Spleen (tissue), 11 donors: ENCODE measurements around the gene ATXN1. TPM values are rescaled to one million over a fixed set of nuclear protein-coding genes. Genes with fewer than 3 reads are reported as not detected.

Experiments
- DNase-seq: peaks from one replicate; pipeline ENCODE4 v3.0.0-alpha.2; 2020
- H3K27ac ChIP-seq, 8 donors: fragments of 200-600 bp; sonication (generic) in 7 of 8; 1 replicate in 4 of 8; 2 replicates in 4 of 8; pipeline versions ENCODE4 v1.5.0 to v1.8.0; 2016 to 2021; ENCODE audit warnings: inconsistent platforms in 4 of 8, mild to moderate bottlenecking in 4 of 8, moderate library complexity in 1 of 8
- H3K27me3 ChIP-seq, 7 donors: fragments of 200-600 bp; sonication (generic) in 6 of 7; replicated peaks in 1 of 7; 1 replicate in 4 of 7; 2 replicates in 3 of 7; pipeline versions ENCODE4 v1.5.0 to v1.8.0; 2016 to 2021; ENCODE audit warnings: inconsistent platforms in 3 of 7, mild to moderate bottlenecking in 1 of 7
- H3K36me3 ChIP-seq, 6 donors: fragments of 200-600 bp; sonication (generic) in 5 of 6; 1 replicate in 4 of 6; 2 replicates in 2 of 6; pipeline versions ENCODE4 v1.5.0 to v1.8.0; 2016 to 2021; ENCODE audit warnings: inconsistent platforms in 2 of 6
- H3K4me1 ChIP-seq, 6 donors: fragments of 200-600 bp; sonication (generic) in 5 of 6; 1 replicate in 3 of 6; 2 replicates in 3 of 6; pipeline versions ENCODE4 v1.5.0 to v1.8.0; 2016 to 2021; ENCODE audit warnings: inconsistent platforms in 3 of 6
- H3K4me3 ChIP-seq, 8 donors: fragments of 200-600 bp; sonication (generic) in 7 of 8; 1 replicate in 4 of 8; 2 replicates in 4 of 8; pipeline versions ENCODE4 v1.5.0 to v1.8.0; 2016 to 2021; ENCODE audit warnings: inconsistent platforms in 4 of 8, mild to moderate bottlenecking in 4 of 8, moderate library complexity in 2 of 8
- H3K9me3 ChIP-seq, 8 donors: fragments of 200-600 bp; sonication (generic) in 7 of 8; 1 replicate in 4 of 8; 2 replicates in 4 of 8; pipeline versions ENCODE4 v1.5.0 to v1.8.0; 2016 to 2021; ENCODE audit warnings: inconsistent platforms in 4 of 8
- CTCF ChIP-seq, 11 experiments: fragments of 200-600 bp in 7 of 11; fragments of 450-650 bp in 4 of 11; sonication (generic) in 4 of 11; IDR thresholded peaks in 8 of 11; conservative IDR thresholded peaks in 3 of 11; 1 replicate in 7 of 11; 2 replicates in 4 of 11; pipeline versions ENCODE4 v1.4.0 to v1.8.0; 2016 to 2021; ENCODE audit warnings: antibody characterized with exemption in 11 of 11, inconsistent platforms in 4 of 11, mild to moderate bottlenecking in 1 of 11
- POLR2A ChIP-seq, 3 donors: fragments of 450-650 bp; IDR thresholded peaks; one replicate each; pipeline ENCODE4 v1.5.1; 2017; ENCODE audit warnings: antibody characterized with exemption in 3 of 3, mild to moderate bottlenecking in 1 of 3
- POLR2AphosphoS5 ChIP-seq, 3 donors: sonication (generic); formaldehyde crosslinking; IDR thresholded peaks; one replicate each; pipeline ENCODE4 v1.5.1; 2017; ENCODE audit warnings: antibody characterized with exemption in 3 of 3
- WGBS, 5 donors: extraction: QIAGEN DNeasy Blood & Tissue Kit in 3 of 5; methylation state at CpG; one replicate each; pipeline versions ENCODE4 v1.1.5 to v1.1.7; 2013 to 2018; 5-methylcytosine and 5-hydroxymethylcytosine counted together
- intact Hi-C: fragments of 100-400 bp; cut with DNase I; formaldehyde crosslinking; loops from one replicate; pipeline ENCODE4 v1.15.0; 2023; ENCODE audit warnings: low total_unique reads
- polyA plus RNA-seq, 3 donors: library from polyadenylated mRNA; stranded (reverse); fragments of 200-250 nt; gene quantifications; one replicate each; pipeline ENCODE4 v1.2.1, GENCODE V29; 2013
- total RNA-seq, 7 donors: library from RNA; depleted of rRNA in 3 of 7; stranded (reverse); fragments of >200 nt in 3 of 7; fragmentation: NEBNext Ultra II Directional in 4 of 7; extraction: Animal tissue kit (Norgen Biotek cat#: 25700) in 4 of 7; gene quantifications; one replicate each; pipeline versions ENCODE4 v1.1.0 to v1.2.1, GENCODE V29; 2016 to 2021
- donor health status: healthy with polysubstance abuse.
- donor health status: DM: no; HTN: no; CAD: no; lungs with moderate emphysema.
- donor health status: DM: no; HTN: no; CAD: no.
- donor health status: Bipolar disorder and iron deficiency.
- donor health status: healthy.
- donor health status: DM: no; HTN: no; CAD: no.
- donor health status: DM: yes; HTN: yes; CAD: no.

The ATXN1 gene
- total and polyA plus RNA-seq, 10 donors: 3.5 to 123 (median 73.9) TPM

GRCh38 chr6:16487996-16488674 is 273.1 kb downstream of the ATXN1 start:
- peaks cover 0 to 31% (median 8%) of the 10 kb centered on the region in 6 donors for H3K36me3 ChIP-seq
- no peak for TF ChIP-seq POLR2AphosphoS5 (IDR thresholded peaks at IDR 0.05)
- TF ChIP-seq CTCF (IDR thresholded peaks at IDR 0.05 in 8 of 11, conservative IDR thresholded peaks at IDR 0.05 in 3 of 11): no peak
- TF ChIP-seq POLR2A (IDR thresholded peaks at IDR 0.05): no peak
- intact Hi-C loops: no loop called here
- DNase-seq: no peak
- 77 to 86% (median 81%) methylated on average over 6 of the region's 6 CpGs for WGBS, 5 donors
- peaks cover 0 to 3% (median under 1%) of the 10 kb centered on the region in 8 donors for H3K9me3 ChIP-seq
- H3K27ac ChIP-seq: peak overlapping the region in 6 of 8 donors; percentile 30 to 65 (median 44)
- H3K27me3 ChIP-seq: no peaks in the 10 kb centered on the region
- no peak overlapping the region for H3K4me3 ChIP-seq
- H3K4me1 ChIP-seq: peaks cover 5 to 76% (median 28%) of the 10 kb centered on the region in 6 donors

- intact Hi-C loops: no loop called here
- Histone ChIP-seq H3K36me3 (peaks cover 0 to 39% (median 8%) of the 10 kb centered on the region in 6 donors), H3K27ac (peak overlapping the region in 5 of 8 donors; percentile 27 to 65 (median 44)), H3K4me3 (peak overlapping the region in 1 of 8 donors; percentile 13), H3K27me3 (no peaks in the 10 kb centered on the region), H3K9me3 (peaks cover 0 to 11% (median 8%) of the 10 kb centered on the region in 8 donors), H3K4me1 (peaks cover 5 to 86% (median 38%) of the 10 kb centered on the region in 6 donors)
- 69 to 82% (median 79%) methylated on average over 11 of the region's 11 CpGs for WGBS, 5 donors
- no peak for DNase-seq
- TF ChIP-seq POLR2AphosphoS5 (IDR thresholded peaks at IDR 0.05) (peak in 1 of 3 donors; percentile 15), POLR2A (IDR thresholded peaks at IDR 0.05) (no peak), CTCF (IDR thresholded peaks at IDR 0.05 in 8 of 11, conservative IDR thresholded peaks at IDR 0.05 in 3 of 11) (no peak)
Observed at GRCh38 chr6:16486661-16487060, 274.6 kb downstream of the ATXN1 start.

GRCh38 chr6:16483315-16483875 is 277.9 kb downstream of the ATXN1 start:
- no peak for DNase-seq
- intact Hi-C loops: no loop called here
- Histone ChIP-seq H3K27ac (peak overlapping the region in 5 of 8 donors; percentile 10 to 71 (median 54)), H3K4me1 (peaks cover 0 to 72% (median 35%) of the 10 kb centered on the region in 6 donors), H3K27me3 (no peaks in the 10 kb centered on the region), H3K9me3 (peaks cover 0 to 11% (median 8%) of the 10 kb centered on the region in 8 donors), H3K4me3 (no peak overlapping the region), H3K36me3 (peaks cover 0 to 56% (median 8%) of the 10 kb centered on the region in 6 donors)
- no peak for TF ChIP-seq POLR2A (IDR thresholded peaks at IDR 0.05)
- no peak for TF ChIP-seq CTCF (IDR thresholded peaks at IDR 0.05 in 8 of 11, conservative IDR thresholded peaks at IDR 0.05 in 3 of 11)
- no peak for TF ChIP-seq POLR2AphosphoS5 (IDR thresholded peaks at IDR 0.05)
- WGBS, 5 donors: 49 to 76% (median 63%) methylated on average over 2 of the region's 2 CpGs

- DNase-seq: no peak
- peaks cover 0 to 59% (median 8%) of the 10 kb centered on the region in 6 donors for H3K36me3 ChIP-seq
- H3K27ac ChIP-seq: peak overlapping the region in 4 of 8 donors; percentile 19 to 71 (median 60)
- TF ChIP-seq CTCF (IDR thresholded peaks at IDR 0.05 in 8 of 11, conservative IDR thresholded peaks at IDR 0.05 in 3 of 11): no peak
- no peak for TF ChIP-seq POLR2A (IDR thresholded peaks at IDR 0.05)
- TF ChIP-seq POLR2AphosphoS5 (IDR thresholded peaks at IDR 0.05): no peak
- H3K4me1 ChIP-seq: peaks cover 0 to 68% (median 32%) of the 10 kb centered on the region in 6 donors
- intact Hi-C loops: no loop called here
- peaks cover 0 to 11% (median 8%) of the 10 kb centered on the region in 8 donors for H3K9me3 ChIP-seq
- H3K27me3 ChIP-seq: no peaks in the 10 kb centered on the region
- 75 to 88% (median 81%) methylated on average over 1 of the region's 1 CpG for WGBS, 5 donors
- no peak overlapping the region for H3K4me3 ChIP-seq
Observed at GRCh38 chr6:16482702-16483314, 278.5 kb downstream of the ATXN1 start.
